Fibroblast of skin of right biceps (primary cell): Measurements from ENCODE around the gene SLC38A8.

Experiments
- DNase-seq: peaks from one replicate; pipeline ENCODE4 v3.0.0-alpha.2; 2013

SLC38A8 gene

GRCh38 chr16:83967838-83968305 is 74.7 kb downstream of the SLC38A8 start, which contains the start of gene NECAB2:
NECAB2 (plus strand) TSS chr16:83968244; CDS start chr16:83968649, 405 bp downstream.
- DNase-seq = no peak

GRCh38 chr16:83967091-83967490 is 75.5 kb downstream of the SLC38A8 start:
- no peak for DNase-seq

GRCh38 chr16:83966153-83966696 is 76.4 kb downstream of the SLC38A8 start:
- no peak for DNase-seq

- no peak for DNase-seq
These were observed 77.0 kb downstream of the SLC38A8 start for GRCh38 chr16:83965444-83966152.

- DNase-seq = no peak
These were observed 77.7 kb downstream of the SLC38A8 start for GRCh38 chr16:83964684-83965443.

- no peak for DNase-seq
These were observed 79.1 kb downstream of the SLC38A8 start for GRCh38 chr16:83963277-83964119.

- no peak for DNase-seq
These were observed 81.0 kb downstream of the SLC38A8 start for GRCh38 chr16:83961591-83961990.

- no peak for DNase-seq
These were observed 81.9 kb downstream of the SLC38A8 start for GRCh38 chr16:83960521-83961249.
